ENCODE data around the gene SERTAD2. TPM values are rescaled to one million over a fixed set of nuclear protein-coding genes. Genes with fewer than 3 reads are reported as not detected.

SERTAD2 gene
- total and polyA plus RNA-seq, 2 donors (not counting 3 experiments of a cell fraction or from before 2014, with no cell fraction given) = 5.5 to 11.2 TPM

DNA sequence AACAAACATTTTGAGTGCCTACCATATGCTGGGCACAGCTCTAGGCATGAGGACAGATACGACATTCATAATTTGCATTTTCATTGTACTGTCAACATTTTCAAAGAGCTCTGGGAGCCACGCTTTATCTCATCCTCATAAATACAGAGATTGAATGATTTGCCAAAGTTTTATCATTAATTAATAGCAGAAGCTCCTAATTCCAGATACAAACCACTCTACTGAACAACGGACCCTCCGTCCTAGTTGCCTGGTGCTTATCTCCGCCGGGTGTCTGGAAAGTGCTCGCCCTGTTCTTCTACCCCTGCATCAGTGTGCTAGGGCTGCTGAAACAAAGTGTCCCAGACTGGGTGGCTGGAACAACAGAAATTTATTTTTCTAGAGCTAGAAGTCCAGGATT, 23.8 kb downstream of the SERTAD2 start:
- no peaks in the 10 kb centered on the region for H4K20me1 ChIP-seq (replicated peaks; ENCODE audit: control insufficient read depth, extremely low read depth, insufficient read depth, low read length)
- POLR2A ChIA-PET = no interaction called here
- no peak for FAIRE-seq

DNA sequence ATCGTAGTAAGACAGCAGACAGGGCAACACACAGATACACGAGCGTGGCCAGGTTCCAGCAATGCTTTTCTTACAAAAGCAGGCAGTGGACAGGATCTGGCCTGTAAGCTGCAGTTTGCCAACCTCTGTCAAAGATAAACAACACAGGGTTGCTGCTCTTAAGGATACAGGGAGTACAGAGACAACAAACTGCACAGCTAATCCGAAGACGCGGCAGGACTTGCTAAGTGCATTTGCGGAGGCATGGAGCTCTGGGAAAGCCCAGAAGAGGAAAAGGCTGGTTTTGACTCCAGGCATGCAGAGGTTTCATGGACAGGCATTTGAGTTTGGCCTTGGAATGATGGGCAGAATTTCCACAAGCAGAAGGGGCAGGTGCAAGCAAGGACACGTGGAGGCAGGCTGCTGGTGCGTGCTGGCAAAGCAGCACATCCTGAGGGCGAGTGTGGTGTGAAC, 24.4 kb downstream of the SERTAD2 start:
- H3K36me3 ChIP-seq (ENCODE audit: control insufficient read depth in 2 of 2, extremely low read depth in 1 of 2, insufficient read depth in 2 of 2, low read length in 2 of 2) = peaks cover 2 to 4% of the 10 kb centered on the region in 2 experiments
- FAIRE-seq (no peak), DNase-seq (ENCODE audit: low read depth, low spot score) (no peak)
- H3K4me1 ChIP-seq (ENCODE audit: control insufficient read depth, extremely low read depth, insufficient read depth, low read length) = no peaks in the 10 kb centered on the region
- no peaks in the 10 kb centered on the region for H3K79me2 ChIP-seq (ENCODE audit: control insufficient read depth, insufficient read depth, low read length)
- no peak overlapping the region for H2AFZ ChIP-seq (ENCODE audit: low read depth, low read length)
- TF ChIP-seq FOS (IDR thresholded peaks at IDR 0.05; ENCODE audit: borderline replicate concordance, insufficient read depth, low read length) (no peak), MYC (IDR thresholded peaks at IDR 0.05; ENCODE audit: low read depth, low read length) (no peak)
- dilution Hi-C loops (cut with MboI; ENCODE audit: extremely low pct_ligation_motif_present, low sequenced_read_pairs) = no loop called here
- no peak overlapping the region for H3K4me3 ChIP-seq (replicated peaks in 1 of 3; ENCODE audit: insufficient read depth in 1 of 3, low read depth in 1 of 3, low read length in 3 of 3)
- no peak overlapping the region for H3K27ac ChIP-seq (ENCODE audit: insufficient read depth, low read depth, low read length)
- no TSS peak for BruUV-seq (replicated peaks)
- CTCF ChIA-PET = interaction anchor here (1.1 to 5.4 kb wide), 5 partner anchors 11 to 42 kb away, joined by 3 to 25 read pairs (median 7); no protein-coding TSS in a partner anchor
- H4K20me1 ChIP-seq (replicated peaks; ENCODE audit: control insufficient read depth, extremely low read depth, insufficient read depth, low read length) = no peaks in the 10 kb centered on the region
- H3K9ac ChIP-seq (replicated peaks; ENCODE audit: extremely low read depth, insufficient read depth, low read length) = no peak overlapping the region
- H3K27me3 ChIP-seq (ENCODE audit: control insufficient read depth in 2 of 2, insufficient read depth in 2 of 2, low read length in 2 of 2) = no peaks in the 10 kb centered on the region
- no peaks in the 10 kb centered on the region for H3K9me1 ChIP-seq (replicated peaks; ENCODE audit: control insufficient read depth, extremely low read depth, insufficient read depth, low read length)
- POLR2A ChIA-PET = no interaction called here
- no peak overlapping the region for H3K4me2 ChIP-seq (ENCODE audit: insufficient read depth, low read length)
- no peaks in the 10 kb centered on the region for H3K9me3 ChIP-seq (replicated peaks; ENCODE audit: control insufficient read depth, insufficient read depth, low read length)
- intact Hi-C loops (cut with micrococcal nuclease) = no loop called here

More for the DNA sequence above, 23.8 kb downstream of the SERTAD2 start:
- Histone ChIP-seq H3K4me3 (replicated peaks in 1 of 3; ENCODE audit: insufficient read depth in 1 of 3, low read depth in 1 of 3, low read length in 3 of 3) (no peak overlapping the region), H3K9ac (replicated peaks; ENCODE audit: extremely low read depth, insufficient read depth, low read length) (no peak overlapping the region), H3K36me3 (ENCODE audit: control insufficient read depth in 2 of 2, extremely low read depth in 1 of 2, insufficient read depth in 2 of 2, low read length in 2 of 2) (peaks cover 4% of the 10 kb centered on the region in 2 experiments), H3K79me2 (ENCODE audit: control insufficient read depth, insufficient read depth, low read length) (no peaks in the 10 kb centered on the region), H3K27ac (ENCODE audit: insufficient read depth, low read depth, low read length) (no peak overlapping the region), H2AFZ (ENCODE audit: low read depth, low read length) (no peak overlapping the region), H3K4me2 (ENCODE audit: insufficient read depth, low read length) (no peak overlapping the region), H3K27me3 (ENCODE audit: control insufficient read depth in 2 of 2, insufficient read depth in 2 of 2, low read length in 2 of 2) (no peaks in the 10 kb centered on the region), H3K9me3 (replicated peaks; ENCODE audit: control insufficient read depth, insufficient read depth, low read length) (no peaks in the 10 kb centered on the region), H3K9me1 (replicated peaks; ENCODE audit: control insufficient read depth, extremely low read depth, insufficient read depth, low read length) (no peaks in the 10 kb centered on the region), H3K4me1 (ENCODE audit: control insufficient read depth, extremely low read depth, insufficient read depth, low read length) (no peaks in the 10 kb centered on the region)
- intact Hi-C loops (cut with micrococcal nuclease) = no loop called here
- BruUV-seq (replicated peaks) = no TSS peak
- CTCF ChIA-PET = interaction anchor here (1.1 to 5.4 kb wide), 6 partner anchors 10 to 299 kb away, joined by 3 to 25 read pairs (median 8); no protein-coding TSS in a partner anchor
- dilution Hi-C loops (cut with MboI; ENCODE audit: extremely low pct_ligation_motif_present, low sequenced_read_pairs) = no loop called here
- TF ChIP-seq POLR2AphosphoS5 (IDR thresholded peaks at IDR 0.05; ENCODE audit: insufficient read depth, low read depth, low read length) (no peak), FOS (IDR thresholded peaks at IDR 0.05; ENCODE audit: borderline replicate concordance, insufficient read depth, low read length) (no peak), POLR2A (IDR thresholded peaks at IDR 0.05; ENCODE audit: low read depth, low read length) (no peak), GATA2 (IDR thresholded peaks at IDR 0.05; ENCODE audit: insufficient read depth, insufficient read length, low read depth, low read length) (no peak), JUN (IDR thresholded peaks at IDR 0.05; ENCODE audit: borderline replicate concordance, insufficient read depth, insufficient read length, low read depth) (no peak)
- TF ChIP-seq, protein P1, sequence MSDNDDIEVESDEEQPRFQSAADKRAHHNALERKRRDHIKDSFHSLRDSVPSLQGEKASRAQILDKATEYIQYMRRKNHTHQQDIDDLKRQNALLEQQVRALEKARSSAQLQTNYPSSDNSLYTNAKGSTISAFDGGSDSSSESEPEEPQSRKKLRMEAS (IDR thresholded peaks at IDR 0.05; ENCODE audit: insufficient read depth, insufficient read length) = no peak
- DNase-seq (ENCODE audit: low read depth, low spot score) = no peak

Measured in endothelial cell of umbilical vein (primary cell).